ENCODE data around the gene SRGAP1. TPM values are rescaled to one million over a fixed set of nuclear protein-coding genes. Genes with fewer than 3 reads are reported as not detected.
A peak's percentile ranks its signal among the peaks of the same experiment; 100 is the strongest.

Gene SRGAP1
- total RNA-seq, 1 experiment from 2014 or later = 65.0 TPM

GRCh38 chr12:63802012-63802608, 42.4 kb upstream of the SRGAP1 start:
- Mint-ChIP-seq H3K36me3 (ENCODE audit: insufficient read depth, unreplicated experiment) (peaks cover 9% of the 10 kb centered on the region), H3K4me3 (ENCODE audit: unreplicated experiment) (no peak overlapping the region), H3K27ac (ENCODE audit: low read depth, unreplicated experiment) (no peak overlapping the region), H3K4me1 (ENCODE audit: insufficient read depth, unreplicated experiment) (peaks cover 6% of the 10 kb centered on the region), H3K27me3 (ENCODE audit: insufficient read depth, unreplicated experiment) (no peaks in the 10 kb centered on the region), H3K9me3 (ENCODE audit: unreplicated experiment) (no peaks in the 10 kb centered on the region)
- ChIA-PET POLR2A (interaction anchor here (1.3 to 1.4 kb wide), 2 partner anchors 10 to 11 kb away, joined by 3 read pairs; no protein-coding TSS in a partner anchor), CTCF (interaction anchor here (0.8 to 2.2 kb wide), 17 partner anchors 9 to 698 kb away, joined by 3 to 13 read pairs (median 5); no protein-coding TSS in a partner anchor)
- peak; percentile 23 for DNase-seq (ENCODE audit: unreplicated experiment)
- intact Hi-C loops (cut with micrococcal nuclease) = loop anchor here (2.0 kb wide), 1 partner anchor 699 kb away; no protein-coding TSS in a partner anchor
- no TSS peak for BruUV-seq (replicated peaks)
- TF ChIP-seq CTCF (IDR thresholded peaks at IDR 0.05; ENCODE audit: unreplicated experiment) = peak; percentile 59

GRCh38 chr12:63804746-63805145, 39.8 kb upstream of the SRGAP1 start:
- Mint-ChIP-seq H3K27ac (ENCODE audit: low read depth, unreplicated experiment) (no peak overlapping the region), H3K27me3 (ENCODE audit: insufficient read depth, unreplicated experiment) (no peaks in the 10 kb centered on the region), H3K4me1 (ENCODE audit: insufficient read depth, unreplicated experiment) (peaks cover 6% of the 10 kb centered on the region), H3K9me3 (ENCODE audit: unreplicated experiment) (no peaks in the 10 kb centered on the region), H3K36me3 (ENCODE audit: insufficient read depth, unreplicated experiment) (peaks cover 16% of the 10 kb centered on the region), H3K4me3 (ENCODE audit: unreplicated experiment) (no peak overlapping the region)
- no peak for DNase-seq (ENCODE audit: unreplicated experiment)
- ChIA-PET CTCF (no interaction called here), POLR2A (no interaction called here)
- intact Hi-C loops (cut with micrococcal nuclease) = no loop called here
- no peak for TF ChIP-seq CTCF (IDR thresholded peaks at IDR 0.05; ENCODE audit: unreplicated experiment)
- BruUV-seq (replicated peaks) = no TSS peak

- intact Hi-C loops (cut with micrococcal nuclease) = no loop called here
- no TSS peak for BruUV-seq (replicated peaks)
- TF ChIP-seq CTCF (IDR thresholded peaks at IDR 0.05; ENCODE audit: unreplicated experiment) = no peak
- Mint-ChIP-seq H3K36me3 (ENCODE audit: insufficient read depth, unreplicated experiment) (peaks cover 16% of the 10 kb centered on the region), H3K4me3 (ENCODE audit: unreplicated experiment) (no peak overlapping the region), H3K4me1 (ENCODE audit: insufficient read depth, unreplicated experiment) (peaks cover 6% of the 10 kb centered on the region), H3K9me3 (ENCODE audit: unreplicated experiment) (no peaks in the 10 kb centered on the region), H3K27ac (ENCODE audit: low read depth, unreplicated experiment) (no peak overlapping the region), H3K27me3 (ENCODE audit: insufficient read depth, unreplicated experiment) (no peaks in the 10 kb centered on the region)
- POLR2A ChIA-PET = no interaction called here
- CTCF ChIA-PET = interaction anchor here (1.0 kb wide), 1 partner anchor 14 kb away, joined by 3 read pairs; no protein-coding TSS in a partner anchor
- DNase-seq (ENCODE audit: unreplicated experiment) = no peak
Measured at GRCh38 chr12:63805704-63806672, 38.5 kb upstream of the SRGAP1 start.

- no peak for DNase-seq (ENCODE audit: unreplicated experiment)
- Mint-ChIP-seq H3K4me3 (ENCODE audit: unreplicated experiment) (no peak overlapping the region), H3K4me1 (ENCODE audit: insufficient read depth, unreplicated experiment) (peaks cover 6% of the 10 kb centered on the region), H3K9me3 (ENCODE audit: unreplicated experiment) (no peaks in the 10 kb centered on the region), H3K27ac (ENCODE audit: low read depth, unreplicated experiment) (no peak overlapping the region), H3K27me3 (ENCODE audit: insufficient read depth, unreplicated experiment) (no peaks in the 10 kb centered on the region), H3K36me3 (ENCODE audit: insufficient read depth, unreplicated experiment) (peaks cover 15% of the 10 kb centered on the region)
- intact Hi-C loops (cut with micrococcal nuclease) = no loop called here
- no peak for TF ChIP-seq CTCF (IDR thresholded peaks at IDR 0.05; ENCODE audit: unreplicated experiment)
- CTCF ChIA-PET = no interaction called here
- POLR2A ChIA-PET = no interaction called here
- BruUV-seq (replicated peaks) = no TSS peak
Measured at GRCh38 chr12:63808631-63809030, 35.9 kb upstream of the SRGAP1 start.
